Islet of Langerhans (tissue), 1 donor: Measurements from ENCODE around the gene PCDHA7.
"Not testable (repeated sequence)": the region's sequence is repeated elsewhere in the genome, so short reads cannot be mapped to it uniquely, and the experiment has no call there.

Experiments
- FAIRE-seq: peaks from one replicate; lab custom pipeline; 2011; peaks lifted over from hg19 to GRCh38; lab: Jason Lieb, UNC

PCDHA7 gene, protein sequence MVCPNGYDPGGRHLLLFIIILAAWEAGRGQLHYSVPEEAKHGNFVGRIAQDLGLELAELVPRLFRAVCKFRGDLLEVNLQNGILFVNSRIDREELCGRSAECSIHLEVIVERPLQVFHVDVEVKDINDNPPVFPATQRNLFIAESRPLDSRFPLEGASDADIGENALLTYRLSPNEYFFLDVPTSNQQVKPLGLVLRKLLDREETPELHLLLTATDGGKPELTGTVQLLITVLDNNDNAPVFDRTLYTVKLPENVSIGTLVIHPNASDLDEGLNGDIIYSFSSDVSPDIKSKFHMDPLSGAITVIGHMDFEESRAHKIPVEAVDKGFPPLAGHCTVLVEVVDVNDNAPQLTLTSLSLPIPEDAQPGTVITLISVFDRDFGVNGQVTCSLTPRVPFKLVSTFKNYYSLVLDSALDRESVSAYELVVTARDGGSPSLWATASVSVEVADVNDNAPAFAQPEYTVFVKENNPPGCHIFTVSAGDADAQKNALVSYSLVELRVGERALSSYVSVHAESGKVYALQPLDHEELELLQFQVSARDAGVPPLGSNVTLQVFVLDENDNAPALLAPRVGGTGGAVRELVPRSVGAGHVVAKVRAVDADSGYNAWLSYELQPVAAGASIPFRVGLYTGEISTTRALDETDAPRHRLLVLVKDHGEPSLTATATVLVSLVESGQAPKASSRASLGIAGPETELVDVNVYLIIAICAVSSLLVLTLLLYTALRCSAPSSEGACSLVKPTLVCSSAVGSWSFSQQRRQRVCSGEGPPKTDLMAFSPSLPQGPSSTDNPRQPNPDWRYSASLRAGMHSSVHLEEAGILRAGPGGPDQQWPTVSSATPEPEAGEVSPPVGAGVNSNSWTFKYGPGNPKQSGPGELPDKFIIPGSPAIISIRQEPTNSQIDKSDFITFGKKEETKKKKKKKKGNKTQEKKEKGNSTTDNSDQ

DNA sequence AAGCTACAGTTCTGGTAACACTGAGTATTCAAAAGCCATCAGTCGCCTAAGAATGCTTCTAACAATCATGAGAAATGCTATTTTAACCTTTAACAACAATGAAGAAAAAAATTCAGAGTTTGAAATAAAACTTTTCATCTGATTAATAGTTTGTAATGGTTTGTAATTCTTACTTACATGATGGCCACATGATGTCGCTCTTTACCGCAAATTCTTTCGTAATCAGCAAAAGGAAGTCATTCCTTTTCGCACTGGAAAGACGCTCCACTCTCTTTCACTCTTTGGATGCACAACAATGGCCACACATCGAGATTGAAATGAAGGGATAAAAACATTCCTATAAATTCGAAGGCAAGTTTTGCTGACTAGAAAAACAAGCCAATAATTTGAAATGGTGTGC lies at the start of gene PCDHA7:
PCDHA7 (plus strand) TSS at position 277 of the 400 bp plus-strand sequence; CDS start at position 392, 115 bp downstream.
- FAIRE-seq, result no peak

DNA sequence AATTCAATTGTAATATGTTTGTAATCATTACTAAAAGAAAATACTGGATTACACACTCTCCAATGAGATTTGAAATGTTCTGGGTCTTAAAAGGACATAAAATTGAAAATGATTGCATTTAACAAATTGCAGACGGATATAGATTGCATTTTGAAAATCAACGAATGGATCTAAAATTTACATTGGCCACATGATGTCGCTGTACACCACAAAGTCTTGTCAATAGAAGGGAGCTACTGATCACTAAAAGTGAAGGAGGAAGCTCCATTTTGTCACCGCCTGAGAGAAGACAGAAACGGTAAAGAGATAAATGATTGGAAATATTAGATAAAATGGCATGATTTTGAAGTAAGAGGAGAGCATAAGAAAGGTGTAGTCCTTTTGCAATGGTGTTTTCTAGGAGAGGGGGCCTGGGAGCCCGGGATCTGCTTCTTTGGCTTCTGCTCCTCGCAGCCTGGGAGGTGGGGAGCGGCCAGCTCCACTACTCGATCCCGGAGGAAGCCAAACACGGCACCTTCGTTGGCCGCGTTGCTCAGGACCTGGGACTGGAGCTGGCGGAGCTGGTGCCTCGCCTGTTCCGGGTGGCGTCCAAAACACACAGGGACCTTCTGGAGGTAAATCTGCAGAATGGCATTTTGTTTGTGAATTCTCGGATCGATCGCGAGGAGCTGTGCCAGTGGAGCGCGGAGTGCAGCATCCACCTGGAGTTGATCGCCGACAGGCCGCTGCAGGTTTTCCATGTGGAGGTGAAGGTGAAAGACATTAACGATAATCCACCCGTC lies 48.0 kb upstream of the PCDHA7 start, which contains the start of gene PCDHA1:
PCDHA1 (plus strand) TSS at position 236 of the 782 bp plus-strand sequence.
- no peak for FAIRE-seq

DNA sequence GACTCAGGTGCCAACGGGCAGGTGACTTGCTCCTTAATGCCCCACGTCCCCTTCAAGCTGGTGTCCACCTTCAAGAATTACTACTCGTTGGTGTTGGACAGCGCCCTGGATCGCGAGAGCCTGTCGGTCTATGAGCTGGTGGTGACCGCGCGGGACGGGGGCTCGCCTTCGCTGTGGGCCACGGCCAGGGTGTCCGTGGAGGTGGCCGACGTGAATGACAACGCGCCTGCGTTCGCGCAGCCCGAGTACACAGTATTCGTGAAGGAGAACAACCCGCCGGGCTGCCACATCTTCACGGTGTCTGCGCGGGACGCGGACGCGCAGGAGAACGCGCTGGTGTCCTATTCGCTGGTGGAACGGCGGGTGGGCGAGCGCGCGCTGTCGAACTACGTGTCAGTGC lies 46.6 kb upstream of the PCDHA7 start:
- FAIRE-seq, result not testable (repeated sequence)

DNA sequence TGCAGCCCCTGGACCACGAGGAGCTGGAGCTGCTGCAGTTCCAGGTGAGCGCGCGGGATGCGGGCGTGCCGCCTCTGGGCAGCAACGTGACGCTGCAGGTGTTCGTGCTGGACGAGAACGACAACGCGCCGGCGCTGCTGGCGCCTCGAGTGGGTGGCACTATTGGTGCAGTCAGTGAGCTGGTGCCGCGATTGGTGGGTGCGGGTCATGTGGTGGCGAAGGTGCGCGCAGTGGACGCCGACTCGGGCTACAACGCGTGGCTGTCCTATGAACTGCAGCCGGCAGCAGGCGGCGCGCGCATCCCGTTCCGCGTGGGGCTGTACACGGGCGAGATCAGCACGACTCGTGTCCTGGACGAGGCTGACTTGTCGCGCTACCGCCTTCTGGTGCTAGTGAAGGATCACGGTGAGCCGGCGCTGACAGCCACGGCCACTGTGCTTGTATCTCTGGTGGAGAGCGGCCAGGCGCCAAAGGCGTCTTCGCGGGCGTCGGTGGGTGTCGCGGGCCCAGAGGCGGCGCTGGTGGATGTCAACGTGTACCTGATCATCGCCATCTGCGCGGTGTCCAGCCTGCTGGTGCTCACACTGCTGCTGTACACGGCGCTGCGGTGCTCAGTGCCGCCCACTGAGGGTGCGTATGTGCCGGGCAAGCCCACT lies 46.1 kb upstream of the PCDHA7 start:
- not testable (repeated sequence) for FAIRE-seq

DNA sequence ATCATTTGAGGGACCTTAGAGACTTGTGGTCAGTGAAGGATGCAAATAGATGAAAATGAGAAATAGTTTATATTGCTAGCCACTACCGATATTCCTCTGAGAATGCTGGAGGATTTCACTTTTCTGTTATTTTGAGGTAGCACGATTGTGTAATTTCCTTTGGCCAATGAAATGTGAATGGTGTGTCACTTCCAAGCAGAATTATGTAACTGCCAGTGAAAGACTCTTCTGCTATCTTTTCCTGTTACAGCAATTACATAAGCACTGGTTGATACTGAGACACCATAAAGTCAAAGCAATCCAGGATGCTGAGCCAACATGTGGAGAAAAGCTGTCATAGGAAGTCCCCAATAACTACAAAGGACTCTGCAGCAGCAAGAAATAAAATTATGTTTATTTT lies 43.0 kb upstream of the PCDHA7 start:
- FAIRE-seq, result no peak

DNA sequence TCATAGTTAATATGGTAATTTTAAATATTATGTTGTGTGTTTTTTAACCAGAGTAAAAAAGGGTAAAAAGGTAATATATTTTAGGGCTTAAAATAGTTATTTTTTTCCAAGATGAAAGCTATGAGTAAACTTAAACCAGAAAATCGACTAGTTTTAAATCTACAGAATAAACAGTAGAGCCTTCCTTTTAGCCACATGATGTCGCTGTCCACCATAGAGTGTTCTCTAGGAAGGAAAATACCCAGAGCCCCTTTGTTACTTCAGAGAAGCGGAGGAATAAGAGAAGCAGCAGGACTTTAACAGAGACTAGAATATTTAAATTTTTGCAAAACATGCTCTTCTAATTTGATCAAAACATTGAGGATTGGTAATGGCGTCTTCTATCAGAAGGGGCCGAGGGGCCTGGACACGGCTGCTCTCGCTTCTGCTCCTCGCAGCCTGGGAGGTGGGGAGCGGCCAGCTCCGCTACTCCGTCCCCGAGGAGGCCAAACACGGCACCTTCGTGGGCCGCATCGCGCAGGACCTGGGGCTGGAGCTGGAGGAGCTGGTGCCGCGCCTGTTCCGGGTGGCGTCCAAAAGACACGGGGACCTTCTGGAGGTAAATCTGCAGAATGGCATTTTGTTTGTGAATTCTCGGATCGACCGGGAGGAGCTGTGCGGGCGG lies 39.3 kb upstream of the PCDHA7 start, which contains the start of gene PCDHA2:
PCDHA2 (plus strand) TSS at position 258 of the 664 bp plus-strand sequence.
- no peak for FAIRE-seq

DNA sequence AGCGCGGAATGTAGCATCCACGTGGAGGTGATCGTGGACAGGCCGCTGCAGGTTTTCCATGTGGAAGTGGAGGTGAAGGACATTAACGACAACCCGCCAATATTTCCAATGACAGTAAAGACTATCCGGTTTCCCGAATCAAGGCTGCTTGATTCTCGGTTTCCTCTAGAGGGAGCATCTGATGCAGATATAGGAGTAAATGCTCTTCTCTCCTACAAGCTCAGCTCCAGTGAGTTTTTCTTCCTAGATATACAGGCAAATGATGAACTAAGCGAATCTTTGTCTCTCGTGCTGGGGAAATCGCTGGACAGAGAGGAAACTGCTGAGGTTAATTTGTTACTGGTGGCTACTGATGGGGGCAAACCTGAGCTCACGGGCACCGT lies 38.8 kb upstream of the PCDHA7 start:
- FAIRE-seq, result no peak

DNA sequence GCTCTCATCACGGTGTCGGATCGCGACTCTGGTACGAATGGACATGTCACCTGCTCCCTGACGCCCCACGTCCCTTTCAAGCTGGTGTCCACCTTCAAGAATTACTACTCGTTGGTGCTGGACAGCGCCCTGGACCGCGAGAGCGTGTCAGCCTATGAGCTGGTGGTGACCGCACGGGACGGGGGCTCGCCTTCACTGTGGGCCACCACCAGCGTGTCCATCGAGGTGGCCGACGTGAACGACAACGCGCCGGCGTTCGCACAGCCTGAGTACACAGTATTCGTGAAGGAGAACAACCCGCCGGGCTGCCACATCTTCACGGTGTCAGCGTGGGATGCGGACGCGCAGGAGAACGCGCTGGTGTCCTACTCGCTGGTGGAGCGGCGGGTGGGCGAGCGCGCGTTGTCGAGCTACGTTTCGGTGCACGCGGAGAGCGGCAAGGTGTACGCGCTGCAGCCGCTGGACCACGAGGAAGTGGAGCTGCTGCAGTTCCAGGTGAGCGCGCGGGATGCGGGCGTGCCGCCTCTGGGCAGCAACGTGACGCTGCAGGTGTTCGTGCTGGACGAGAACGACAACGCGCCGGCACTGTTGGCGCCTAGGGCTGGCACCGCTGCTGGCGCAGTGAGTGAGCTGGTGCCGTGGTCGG lies 37.9 kb upstream of the PCDHA7 start:
- not testable (repeated sequence) for FAIRE-seq

DNA sequence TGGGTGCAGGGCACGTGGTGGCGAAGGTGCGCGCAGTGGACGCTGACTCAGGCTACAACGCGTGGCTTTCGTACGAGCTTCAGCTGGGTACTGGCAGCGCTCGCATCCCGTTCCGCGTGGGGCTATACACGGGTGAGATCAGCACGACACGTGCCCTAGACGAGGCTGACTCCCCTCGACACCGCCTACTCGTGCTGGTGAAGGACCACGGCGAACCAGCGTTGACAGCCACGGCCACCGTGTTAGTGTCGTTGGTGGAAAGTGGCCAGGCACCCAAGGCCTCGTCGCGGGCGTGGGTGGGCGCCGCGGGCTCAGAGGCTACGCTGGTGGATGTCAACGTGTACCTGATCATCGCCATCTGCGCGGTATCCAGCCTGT lies 37.4 kb upstream of the PCDHA7 start:
- FAIRE-seq, result no peak

DNA sequence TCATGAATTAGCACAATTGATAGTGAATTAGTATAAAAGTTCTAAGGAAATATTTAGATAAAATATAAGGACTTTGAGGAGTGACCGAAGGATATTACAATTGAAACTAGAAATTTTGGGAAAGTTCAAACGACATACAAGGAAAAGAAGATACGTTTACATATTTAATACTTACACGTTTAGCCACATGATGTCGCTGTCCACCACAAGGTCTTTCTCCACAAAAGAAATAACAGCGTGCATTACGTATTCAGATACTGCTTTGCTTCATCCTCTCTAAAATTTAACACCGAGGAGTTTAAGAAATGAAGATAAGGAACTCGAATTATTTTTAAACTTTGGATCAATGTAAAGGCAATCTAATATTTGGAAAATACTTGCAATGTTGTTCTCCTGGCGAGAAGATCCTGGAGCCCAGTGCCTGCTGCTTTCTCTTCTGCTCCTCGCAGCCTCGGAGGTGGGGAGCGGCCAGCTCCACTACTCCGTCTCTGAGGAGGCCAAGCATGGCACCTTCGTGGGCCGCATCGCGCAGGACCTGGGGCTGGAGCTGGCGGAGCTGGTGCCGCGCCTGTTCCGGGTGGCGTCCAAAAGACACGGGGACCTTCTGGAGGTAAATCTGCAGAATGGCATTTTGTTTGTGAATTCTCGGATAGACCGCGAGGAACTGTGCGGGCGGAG lies 33.1 kb upstream of the PCDHA7 start, which contains the start of gene PCDHA3:
PCDHA3 (plus strand) TSS at position 242 of the 678 bp plus-strand sequence.
- no peak for FAIRE-seq

DNA sequence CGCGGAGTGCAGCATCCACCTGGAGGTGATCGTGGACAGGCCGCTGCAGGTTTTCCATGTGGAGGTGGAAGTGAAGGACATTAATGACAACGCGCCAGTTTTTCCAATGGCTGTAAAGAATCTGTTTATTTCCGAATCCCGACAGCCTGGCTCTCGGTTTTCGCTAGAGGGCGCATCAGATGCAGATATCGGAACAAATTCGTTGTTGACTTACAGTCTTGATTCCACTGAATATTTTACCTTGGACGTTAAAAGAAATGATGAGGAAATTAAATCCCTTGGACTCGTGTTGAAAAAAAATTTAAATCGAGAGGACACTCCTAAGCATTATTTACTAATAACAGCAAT lies 32.6 kb upstream of the PCDHA7 start:
- no peak for FAIRE-seq

DNA sequence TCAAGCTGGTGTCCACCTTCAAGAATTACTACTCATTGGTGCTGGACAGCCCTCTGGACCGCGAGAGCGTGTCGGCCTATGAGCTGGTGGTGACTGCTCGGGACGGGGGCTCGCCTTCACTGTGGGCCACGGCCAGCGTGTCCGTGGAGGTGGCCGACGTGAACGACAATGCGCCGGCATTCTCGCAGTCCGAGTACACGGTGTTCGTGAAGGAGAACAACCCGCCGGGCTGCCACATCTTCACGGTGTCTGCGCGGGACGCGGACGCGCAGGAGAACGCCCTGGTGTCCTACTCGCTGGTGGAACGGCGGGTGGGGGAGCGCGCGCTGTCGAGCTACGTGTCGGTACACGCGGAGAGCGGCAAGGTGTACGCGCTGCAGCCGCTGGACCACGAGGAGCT lies 31.7 kb upstream of the PCDHA7 start:
- not testable (repeated sequence) for FAIRE-seq

DNA sequence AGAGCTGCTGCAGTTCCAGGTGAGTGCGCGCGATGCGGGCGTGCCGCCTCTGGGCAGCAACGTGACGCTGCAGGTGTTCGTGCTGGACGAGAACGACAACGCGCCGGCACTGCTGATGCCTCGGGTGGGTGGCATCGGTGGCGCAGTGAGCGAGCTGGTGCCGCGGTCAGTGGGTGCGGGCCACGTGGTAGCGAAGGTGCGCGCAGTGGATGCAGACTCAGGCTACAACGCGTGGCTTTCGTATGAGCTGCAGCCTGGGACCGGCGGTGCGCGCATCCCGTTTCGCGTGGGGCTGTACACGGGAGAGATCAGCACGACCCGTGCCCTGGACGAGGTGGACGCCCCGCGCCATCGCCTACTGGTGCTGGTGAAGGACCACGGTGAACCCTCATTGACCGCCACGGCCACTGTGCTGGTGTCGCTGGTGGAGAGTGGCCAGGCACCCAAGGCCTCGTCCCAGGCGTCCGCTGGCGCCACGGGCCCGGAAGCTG lies 31.2 kb upstream of the PCDHA7 start:
- FAIRE-seq, result no peak

DNA sequence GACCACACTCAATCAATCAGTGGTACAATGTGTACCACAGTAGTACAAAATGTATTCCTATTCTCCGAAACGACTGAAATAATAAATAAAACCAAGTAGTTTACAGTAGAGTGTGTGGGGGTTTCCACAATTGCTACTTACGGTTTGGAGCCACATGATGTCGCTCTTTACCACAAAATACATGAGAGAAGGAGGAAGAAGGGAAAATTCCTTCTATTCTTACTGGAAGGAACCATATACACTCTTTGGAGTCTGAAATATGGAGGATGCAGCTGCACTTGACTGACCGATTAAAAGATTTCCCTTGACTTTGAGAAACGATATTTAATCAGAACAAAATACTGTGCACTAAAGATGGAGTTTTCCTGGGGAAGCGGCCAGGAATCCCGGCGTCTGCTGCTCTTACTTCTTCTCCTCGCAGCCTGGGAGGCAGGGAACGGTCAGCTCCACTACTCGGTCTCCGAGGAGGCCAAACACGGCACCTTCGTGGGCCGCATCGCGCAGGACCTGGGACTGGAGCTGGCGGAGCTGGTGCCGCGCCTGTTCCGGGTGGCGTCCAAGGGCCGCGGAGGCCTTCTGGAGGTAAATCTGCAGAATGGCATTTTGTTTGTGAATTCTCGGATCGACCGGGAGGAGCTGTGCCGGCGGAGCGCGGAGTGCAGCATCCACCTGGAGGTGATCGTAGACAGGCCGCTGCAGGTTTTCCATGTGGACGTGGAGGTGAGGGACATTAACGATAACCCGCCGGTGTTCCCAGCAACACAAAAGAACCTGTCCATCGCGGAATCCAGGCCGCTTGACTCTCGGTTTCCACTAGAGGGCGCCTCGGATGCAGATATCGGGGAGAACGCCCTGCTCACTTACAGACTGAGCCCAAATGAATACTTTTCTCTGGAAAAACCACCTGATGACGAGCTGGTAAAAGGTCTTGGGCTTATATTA lies 27.0 kb upstream of the PCDHA7 start, which contains the start of gene PCDHA4:
PCDHA4 (plus strand) TSS at position 235 of the 942 bp plus-strand sequence.
- FAIRE-seq, result no peak

DNA sequence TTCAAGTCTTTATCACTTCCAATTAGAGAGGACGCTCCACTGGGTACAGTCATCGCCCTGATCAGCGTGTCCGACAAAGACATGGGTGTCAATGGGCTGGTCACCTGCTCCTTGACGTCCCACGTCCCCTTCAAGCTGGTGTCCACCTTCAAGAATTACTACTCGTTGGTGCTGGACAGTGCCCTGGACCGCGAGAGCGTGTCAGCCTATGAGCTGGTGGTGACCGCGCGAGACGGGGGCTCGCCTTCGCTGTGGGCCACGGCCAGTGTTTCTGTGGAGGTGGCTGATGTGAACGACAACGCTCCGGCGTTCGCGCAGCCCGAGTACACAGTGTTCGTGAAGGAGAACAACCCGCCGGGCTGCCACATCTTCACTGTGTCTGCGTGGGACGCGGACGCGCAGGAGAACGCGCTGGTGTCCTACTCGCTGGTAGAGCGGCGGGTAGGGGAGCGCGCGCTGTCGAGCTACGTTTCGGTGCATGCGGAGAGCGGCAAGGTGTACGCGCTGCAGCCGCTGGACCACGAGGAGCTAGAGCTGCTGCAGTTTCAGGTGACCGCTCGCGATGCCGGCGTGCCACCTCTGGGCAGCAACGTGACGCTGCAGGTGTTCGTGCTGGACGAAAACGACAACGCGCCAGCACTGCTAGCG lies 25.7 kb upstream of the PCDHA7 start:
- FAIRE-seq, result not testable (repeated sequence)

DNA sequence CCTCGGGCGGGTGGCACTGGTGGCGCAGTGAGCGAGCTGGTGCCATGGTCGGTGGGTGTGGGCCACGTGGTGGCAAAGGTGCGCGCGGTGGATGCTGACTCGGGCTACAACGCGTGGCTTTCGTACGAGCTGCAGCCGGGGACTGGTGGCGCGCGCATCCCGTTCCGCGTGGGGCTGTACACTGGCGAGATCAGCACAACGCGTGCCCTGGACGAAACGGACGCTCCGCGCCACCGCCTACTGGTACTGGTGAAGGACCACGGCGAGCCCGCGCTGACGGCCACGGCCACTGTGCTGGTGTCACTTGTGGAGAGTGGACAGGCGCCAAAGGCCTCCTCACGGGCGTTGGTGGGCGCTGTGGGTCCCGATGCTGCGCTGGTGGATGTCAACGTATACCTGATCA lies 25.2 kb upstream of the PCDHA7 start:
- no peak for FAIRE-seq

DNA sequence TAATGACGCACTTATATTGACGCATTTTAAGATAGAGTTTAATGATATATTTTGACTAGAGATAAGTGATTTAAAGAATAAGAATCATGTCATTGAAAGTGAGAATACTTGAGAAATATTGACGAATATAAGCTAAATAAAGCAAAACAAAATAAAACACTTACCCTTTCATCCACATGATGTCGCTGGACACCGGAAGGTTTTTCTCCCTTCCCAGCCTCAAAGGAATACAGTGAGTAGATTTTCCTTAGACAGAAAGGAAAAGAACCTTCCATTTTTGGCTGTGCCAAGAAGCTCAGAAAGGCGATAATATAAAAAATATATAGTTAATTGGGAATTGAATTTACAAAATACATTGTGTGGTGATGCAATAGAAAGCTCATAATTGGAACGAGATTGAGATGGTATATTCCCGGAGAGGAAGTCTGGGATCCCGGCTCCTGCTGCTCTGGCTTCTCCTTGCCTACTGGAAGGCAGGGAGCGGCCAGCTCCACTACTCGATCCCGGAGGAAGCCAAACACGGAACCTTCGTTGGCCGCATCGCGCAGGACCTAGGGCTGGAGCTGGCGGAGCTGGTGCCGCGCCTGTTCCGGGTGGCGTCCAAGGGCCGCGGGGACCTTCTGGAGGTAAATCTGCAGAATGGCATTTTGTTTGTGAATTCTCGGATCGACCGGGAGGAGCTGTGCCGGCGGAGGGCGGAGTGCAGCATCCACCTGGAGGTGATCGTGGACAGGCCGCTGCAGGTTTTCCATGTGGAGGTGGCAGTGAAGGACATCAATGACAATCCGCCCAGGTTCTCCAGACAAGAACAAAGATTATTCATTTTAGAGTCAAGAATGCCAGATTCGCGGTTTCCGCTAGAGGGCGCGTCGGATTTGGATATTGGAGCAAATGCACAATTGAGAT lies 12.4 kb upstream of the PCDHA7 start, which contains the start of gene PCDHA5:
PCDHA5 (plus strand) TSS at position 239 of the 906 bp plus-strand sequence.
- peak; percentile 53 for FAIRE-seq
